ENCODE measurements around the gene PLCXD1.

PLCXD1 gene

DNA sequence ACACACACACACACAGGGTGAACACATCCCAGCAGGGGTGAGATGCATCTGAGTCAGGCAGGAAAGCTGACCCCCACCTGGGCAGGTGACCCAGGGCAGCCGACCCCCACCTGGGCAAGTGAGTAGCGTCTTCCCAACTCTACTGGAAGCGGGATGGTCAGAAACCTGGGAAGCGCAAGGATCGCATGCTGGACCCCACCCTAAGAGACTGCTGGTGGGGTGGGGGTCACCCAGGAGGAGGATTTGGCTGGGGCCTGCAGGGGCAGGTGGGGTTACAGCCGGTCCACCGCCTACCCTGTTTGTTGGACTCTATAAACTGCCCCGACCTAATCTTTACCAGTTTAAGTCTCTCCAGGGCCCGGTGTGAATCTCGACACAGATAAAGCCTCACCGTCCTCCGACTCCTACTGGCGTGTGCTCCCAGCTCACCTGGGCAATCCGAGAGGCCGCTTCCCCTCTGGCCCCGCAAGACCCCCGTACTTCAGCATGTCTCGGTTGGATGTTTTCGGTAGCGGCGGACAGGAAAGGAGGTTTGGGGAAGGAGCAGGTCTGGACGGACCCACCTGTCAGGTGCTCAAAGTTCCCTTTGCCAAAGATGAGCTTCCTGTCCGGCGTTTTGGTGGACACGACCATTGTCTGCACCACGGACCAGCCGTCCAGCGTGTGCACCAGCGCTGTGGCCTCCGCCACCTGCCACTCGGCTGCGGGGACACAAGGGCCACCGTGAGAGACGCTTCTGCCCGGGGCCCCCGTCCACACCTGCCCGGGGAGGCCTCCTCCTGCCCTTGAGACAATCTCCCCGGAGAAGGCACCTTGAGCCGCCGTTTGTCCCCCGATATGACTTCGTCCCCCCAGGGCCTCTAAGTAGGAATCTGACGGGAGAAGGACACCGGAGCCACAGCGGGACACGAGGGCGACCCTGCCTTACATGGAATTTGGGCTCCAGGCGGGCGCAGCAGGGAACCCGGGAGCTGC, 35.5 kb downstream of the PLCXD1 start:
- no peak for TF ChIP-seq ARNTL (CRISPR knock-in tag; IDR thresholded peaks at IDR 0.05; ENCODE audit: borderline replicate concordance, low read depth)
- no peak for TF ChIP-seq TCF4 (CRISPR knock-in tag; IDR thresholded peaks at IDR 0.05; ENCODE audit: borderline replicate concordance)
- TF ChIP-seq RARB (CRISPR knock-in tag; IDR thresholded peaks at IDR 0.05): no peak
- no peak for TF ChIP-seq PATZ1 (CRISPR knock-in tag; IDR thresholded peaks at IDR 0.05; ENCODE audit: borderline replicate concordance)
- TF ChIP-seq ZFP30 (CRISPR knock-in tag; IDR thresholded peaks at IDR 0.05): no peak
- TF ChIP-seq BACH2 (CRISPR knock-in tag; IDR thresholded peaks at IDR 0.05; ENCODE audit: borderline replicate concordance): no peak
- TF ChIP-seq ZNF8 (CRISPR knock-in tag; IDR thresholded peaks at IDR 0.05): no peak
- TF ChIP-seq ZFP3 (CRISPR knock-in tag; IDR thresholded peaks at IDR 0.05): no peak
- no peak for TF ChIP-seq ESRRG (CRISPR knock-in tag; IDR thresholded peaks at IDR 0.05)
- no peak for TF ChIP-seq GLIS3 (CRISPR knock-in tag; IDR thresholded peaks at IDR 0.05)
- TF ChIP-seq CSDC2 (CRISPR knock-in tag; IDR thresholded peaks at IDR 0.05): no peak
- no peak for TF ChIP-seq OSR1 (CRISPR knock-in tag; IDR thresholded peaks at IDR 0.05)
- no peak for TF ChIP-seq SNAI2 (CRISPR knock-in tag; IDR thresholded peaks at IDR 0.05)
- TF ChIP-seq CREB5 (CRISPR knock-in tag; IDR thresholded peaks at IDR 0.05; ENCODE audit: low read depth): no peak
- no peak for ATAC-seq

- ATAC-seq: no peak
- TF ChIP-seq PPARA (CRISPR knock-in tag; IDR thresholded peaks at IDR 0.05; ENCODE audit: borderline replicate concordance) (no peak), OSR1 (CRISPR knock-in tag; IDR thresholded peaks at IDR 0.05) (no peak), TCF4 (CRISPR knock-in tag; IDR thresholded peaks at IDR 0.05; ENCODE audit: borderline replicate concordance) (no peak), PATZ1 (CRISPR knock-in tag; IDR thresholded peaks at IDR 0.05; ENCODE audit: borderline replicate concordance) (no peak), ARNTL (CRISPR knock-in tag; IDR thresholded peaks at IDR 0.05; ENCODE audit: borderline replicate concordance, low read depth) (no peak), CSDC2 (CRISPR knock-in tag; IDR thresholded peaks at IDR 0.05) (no peak)
These were observed 36.4 kb downstream of the PLCXD1 start for GRCh38 chrX:317424-318067.

- peak; percentile 85 for ATAC-seq
- TF ChIP-seq SNAI2 (CRISPR knock-in tag; IDR thresholded peaks at IDR 0.05) (no peak), ZC3H10 (CRISPR knock-in tag; IDR thresholded peaks at IDR 0.05) (0 out of 2 replicates have a peak, but pooled peaks have one; percentile 20)
These were observed 37.0 kb downstream of the PLCXD1 start for GRCh38 chrX:318068-318738.

DNA sequence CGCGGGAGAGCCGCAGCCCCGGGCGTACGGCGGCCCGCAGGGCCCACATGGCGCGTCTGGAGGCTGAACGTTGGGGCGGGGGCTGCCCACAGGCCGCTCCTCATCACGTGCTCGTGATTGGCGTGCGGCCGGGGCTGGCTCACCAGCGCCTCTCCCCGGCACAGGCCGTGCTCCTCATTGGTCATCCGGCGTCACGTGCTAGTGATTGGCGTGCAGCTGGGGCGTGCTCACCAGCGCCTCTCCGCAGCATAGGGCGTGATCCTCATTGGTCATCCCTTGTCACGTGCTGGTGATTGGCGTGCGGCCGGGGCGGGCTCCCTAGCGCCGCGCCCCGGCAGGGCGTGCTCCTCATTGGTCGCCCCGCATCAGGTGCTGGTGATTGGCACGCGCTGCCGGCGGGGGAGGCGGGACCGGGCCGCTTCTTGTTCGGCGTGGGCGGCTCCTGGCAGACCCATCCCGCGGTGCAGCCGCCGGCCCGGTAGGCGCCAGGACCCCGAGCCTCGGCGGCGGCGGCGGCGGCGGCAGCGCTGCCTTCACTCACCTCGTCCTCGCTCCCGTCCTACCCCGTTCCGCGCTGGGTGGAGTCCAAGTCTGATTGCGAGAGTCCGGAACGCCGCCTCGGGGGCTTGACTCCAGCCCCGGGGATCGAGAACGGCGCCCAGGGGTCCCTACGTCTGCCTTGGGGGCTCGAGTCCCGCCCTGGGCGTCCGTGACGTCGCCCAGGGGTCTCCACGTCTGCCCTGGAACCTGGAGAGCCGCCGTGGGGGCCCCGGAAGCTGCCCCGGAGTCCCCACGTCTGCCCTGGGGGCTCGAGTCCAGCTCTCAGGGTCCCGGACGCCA, 37.8 kb downstream of the PLCXD1 start, which contains the start of gene GTPBP6:
Gene GTPBP6, minus strand, starts transcription at position 58 of the 840 bp plus-strand sequence. Its CDS starts 9 bp downstream, at position 49.
- no peak for TF ChIP-seq ZFP3 (CRISPR knock-in tag; IDR thresholded peaks at IDR 0.05)
- TF ChIP-seq, protein P1, sequence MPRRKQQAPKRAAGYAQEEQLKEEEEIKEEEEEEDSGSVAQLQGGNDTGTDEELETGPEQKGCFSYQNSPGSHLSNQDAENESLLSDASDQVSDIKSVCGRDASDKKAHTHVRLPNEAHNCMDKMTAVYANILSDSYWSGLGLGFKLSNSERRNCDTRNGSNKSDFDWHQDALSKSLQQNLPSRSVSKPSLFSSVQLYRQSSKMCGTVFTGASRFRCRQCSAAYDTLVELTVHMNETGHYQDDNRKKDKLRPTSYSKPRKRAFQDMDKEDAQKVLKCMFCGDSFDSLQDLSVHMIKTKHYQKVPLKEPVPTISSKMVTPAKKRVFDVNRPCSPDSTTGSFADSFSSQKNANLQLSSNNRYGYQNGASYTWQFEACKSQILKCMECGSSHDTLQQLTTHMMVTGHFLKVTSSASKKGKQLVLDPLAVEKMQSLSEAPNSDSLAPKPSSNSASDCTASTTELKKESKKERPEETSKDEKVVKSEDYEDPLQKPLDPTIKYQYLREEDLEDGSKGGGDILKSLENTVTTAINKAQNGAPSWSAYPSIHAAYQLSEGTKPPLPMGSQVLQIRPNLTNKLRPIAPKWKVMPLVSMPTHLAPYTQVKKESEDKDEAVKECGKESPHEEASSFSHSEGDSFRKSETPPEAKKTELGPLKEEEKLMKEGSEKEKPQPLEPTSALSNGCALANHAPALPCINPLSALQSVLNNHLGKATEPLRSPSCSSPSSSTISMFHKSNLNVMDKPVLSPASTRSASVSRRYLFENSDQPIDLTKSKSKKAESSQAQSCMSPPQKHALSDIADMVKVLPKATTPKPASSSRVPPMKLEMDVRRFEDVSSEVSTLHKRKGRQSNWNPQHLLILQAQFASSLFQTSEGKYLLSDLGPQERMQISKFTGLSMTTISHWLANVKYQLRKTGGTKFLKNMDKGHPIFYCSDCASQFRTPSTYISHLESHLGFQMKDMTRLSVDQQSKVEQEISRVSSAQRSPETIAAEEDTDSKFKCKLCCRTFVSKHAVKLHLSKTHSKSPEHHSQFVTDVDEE (CRISPR knock-in tag; IDR thresholded peaks at IDR 0.05): no peak
- TF ChIP-seq PPARA (CRISPR knock-in tag; IDR thresholded peaks at IDR 0.05; ENCODE audit: borderline replicate concordance): no peak
- TF ChIP-seq GLIS3 (CRISPR knock-in tag; IDR thresholded peaks at IDR 0.05): no peak
- TF ChIP-seq BACH2 (CRISPR knock-in tag; IDR thresholded peaks at IDR 0.05; ENCODE audit: borderline replicate concordance): no peak
- TF ChIP-seq ARNTL (CRISPR knock-in tag; IDR thresholded peaks at IDR 0.05; ENCODE audit: borderline replicate concordance, low read depth): no peak
- ATAC-seq: peak; percentile 74
